Dermis microvascular lymphatic vessel endothelial cell (primary cell): ENCODE results near the gene DEGS2. TPM values are rescaled to one million over a fixed set of nuclear protein-coding genes. Genes with fewer than 3 reads are reported as not detected.

Experiments
- DNase-seq, 2 donors: peaks; one replicate each; pipeline versions ENCODE4 v3.0.0 to v3.0.0-alpha.2; 2010; ENCODE audit warnings: low read depth in 2 of 2
- total RNA-seq: library from RNA; depleted of rRNA; stranded (reverse); fragments of >200 nt; gene quantifications from 2 replicates; pipeline ENCODE4 v1.2.1, GENCODE V29; 2014

Gene DEGS2
- total RNA-seq, 1 donor from 2014 or later = 0.26 TPM

GRCh38 chr14:100132903-100133510 lies 26.4 kb downstream of the DEGS2 start:
- no peak for DNase-seq

GRCh38 chr14:100132161-100132902 lies 27.1 kb downstream of the DEGS2 start:
- no peak for DNase-seq

- DNase-seq = no peak
Observed at GRCh38 chr14:100131181-100131580, 28.3 kb downstream of the DEGS2 start.

- no peak for DNase-seq
Observed at GRCh38 chr14:100130521-100130920, 28.9 kb downstream of the DEGS2 start.

DNA sequence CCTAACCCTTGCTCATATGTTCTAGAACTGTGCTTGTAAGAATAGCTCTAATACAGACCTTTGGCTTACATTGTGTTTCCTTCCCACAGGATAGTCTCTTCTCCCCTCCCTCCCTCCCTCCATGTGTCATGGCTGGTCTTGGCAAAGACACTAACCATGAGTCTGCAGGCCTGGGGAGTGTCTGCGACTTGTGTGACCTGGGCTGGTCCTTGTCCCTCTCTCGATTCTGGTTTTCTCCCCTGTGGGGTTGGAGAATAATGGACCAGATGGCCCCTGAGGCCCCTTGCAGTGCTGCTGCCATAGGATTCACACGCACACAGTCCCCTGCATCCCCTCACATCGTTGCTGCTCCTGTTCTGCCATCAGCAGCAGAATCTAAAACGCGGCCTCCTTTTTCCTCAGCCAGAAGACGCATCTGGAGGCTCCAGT lies 30.3 kb downstream of the DEGS2 start:
- peak in 1 of 2 donors; percentile 52 for DNase-seq

DNA sequence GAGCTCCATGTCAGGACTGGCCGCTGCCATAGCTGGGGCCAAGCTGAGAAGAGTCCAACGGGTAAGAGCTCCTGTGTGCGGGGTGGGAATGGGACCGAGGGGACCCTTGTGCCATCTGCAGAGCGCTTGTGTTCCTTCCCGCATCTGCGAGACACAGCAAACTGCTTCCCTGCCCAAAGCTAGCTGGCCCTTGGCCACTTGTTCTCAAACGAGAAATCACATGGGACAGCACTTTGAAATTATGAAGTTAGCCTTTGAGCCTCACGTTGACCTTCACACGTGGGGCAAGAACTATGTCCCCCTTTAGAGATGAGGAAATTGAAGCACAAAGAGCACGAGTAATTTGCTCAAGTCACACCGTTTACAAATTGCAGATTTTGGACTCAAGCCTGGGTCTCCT lies 30.8 kb downstream of the DEGS2 start:
- DNase-seq = no peak

DNA sequence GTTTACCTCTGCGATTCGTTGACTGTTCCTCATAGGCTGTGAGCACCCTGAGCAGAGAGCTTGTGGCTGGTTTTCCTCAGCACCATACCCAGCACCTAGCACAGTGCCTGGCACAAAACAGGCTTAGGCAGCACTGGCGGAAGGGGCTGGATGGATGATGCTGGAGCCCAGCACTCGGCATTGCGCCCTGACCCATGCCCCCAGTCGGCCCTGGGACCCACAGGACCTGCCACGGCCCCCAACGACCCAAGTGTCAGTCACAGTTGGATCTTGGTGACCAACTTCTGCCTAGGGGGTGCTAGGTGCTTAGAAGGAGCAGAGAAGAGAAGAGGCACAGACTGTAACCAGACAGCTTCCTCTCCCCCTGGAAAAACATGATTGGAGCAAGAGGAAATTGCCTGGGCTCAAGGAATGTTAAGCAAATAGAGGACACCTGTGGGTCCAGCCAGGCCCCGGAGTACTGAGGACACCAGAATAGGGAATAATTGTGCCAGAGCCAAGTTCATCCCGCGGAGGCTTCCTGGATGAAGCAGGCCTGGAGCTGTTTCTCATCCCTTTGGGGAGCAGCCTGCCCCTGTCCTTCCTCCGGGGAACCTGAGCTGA lies 31.5 kb downstream of the DEGS2 start:
- peak in 1 of 2 donors; percentile 55 for DNase-seq

- no peak for DNase-seq
Observed at GRCh38 chr14:100126401-100126800, 33.0 kb downstream of the DEGS2 start.

DNA sequence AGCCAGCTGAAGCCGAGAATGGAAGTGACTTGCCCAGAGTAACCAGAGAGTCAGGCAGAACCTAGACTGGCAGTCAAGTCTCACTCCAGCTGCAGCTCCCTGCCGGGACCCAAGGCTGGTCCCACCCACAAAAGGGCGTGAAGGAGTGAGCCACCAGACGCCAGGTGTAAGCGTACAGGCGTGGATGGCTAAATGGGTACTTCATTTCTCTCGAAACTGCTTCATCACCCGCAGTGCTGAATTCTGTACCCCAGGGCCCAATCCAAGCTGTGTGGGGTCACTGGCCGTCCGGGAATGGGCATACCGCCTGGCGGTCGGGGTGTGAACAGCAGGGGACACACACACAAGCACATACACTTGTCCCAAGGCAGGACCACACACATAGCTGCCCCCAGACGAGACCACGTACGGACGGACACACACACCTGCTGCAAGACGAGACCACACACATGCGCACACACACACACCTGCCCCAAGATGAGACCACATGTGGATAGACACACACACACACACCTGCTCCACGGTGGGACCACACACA lies 34.8 kb downstream of the DEGS2 start:
- DNase-seq = no peak

DNA sequence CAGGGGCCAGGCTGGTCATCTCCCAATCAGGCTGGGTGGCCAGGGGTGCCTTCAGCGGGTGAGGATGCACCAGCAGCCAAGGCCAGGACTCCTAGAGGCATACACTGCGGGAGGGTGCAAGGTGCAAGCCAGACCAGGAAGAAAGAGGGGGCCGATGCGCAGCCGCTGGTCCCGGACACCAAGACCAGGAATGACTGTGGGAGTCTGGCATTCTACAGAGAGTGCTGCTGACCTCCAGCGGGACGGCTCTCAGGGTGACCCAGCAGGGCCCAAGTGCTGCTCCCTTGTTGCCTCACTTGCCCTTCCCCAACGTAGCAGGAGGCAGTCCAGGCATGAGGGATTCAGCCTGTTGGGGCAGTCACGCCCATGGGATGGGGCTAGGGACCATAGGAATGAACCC lies 35.8 kb downstream of the DEGS2 start:
- no peak for DNase-seq

- no peak for DNase-seq
Observed at GRCh38 chr14:100122481-100123223, 36.8 kb downstream of the DEGS2 start.

DNA sequence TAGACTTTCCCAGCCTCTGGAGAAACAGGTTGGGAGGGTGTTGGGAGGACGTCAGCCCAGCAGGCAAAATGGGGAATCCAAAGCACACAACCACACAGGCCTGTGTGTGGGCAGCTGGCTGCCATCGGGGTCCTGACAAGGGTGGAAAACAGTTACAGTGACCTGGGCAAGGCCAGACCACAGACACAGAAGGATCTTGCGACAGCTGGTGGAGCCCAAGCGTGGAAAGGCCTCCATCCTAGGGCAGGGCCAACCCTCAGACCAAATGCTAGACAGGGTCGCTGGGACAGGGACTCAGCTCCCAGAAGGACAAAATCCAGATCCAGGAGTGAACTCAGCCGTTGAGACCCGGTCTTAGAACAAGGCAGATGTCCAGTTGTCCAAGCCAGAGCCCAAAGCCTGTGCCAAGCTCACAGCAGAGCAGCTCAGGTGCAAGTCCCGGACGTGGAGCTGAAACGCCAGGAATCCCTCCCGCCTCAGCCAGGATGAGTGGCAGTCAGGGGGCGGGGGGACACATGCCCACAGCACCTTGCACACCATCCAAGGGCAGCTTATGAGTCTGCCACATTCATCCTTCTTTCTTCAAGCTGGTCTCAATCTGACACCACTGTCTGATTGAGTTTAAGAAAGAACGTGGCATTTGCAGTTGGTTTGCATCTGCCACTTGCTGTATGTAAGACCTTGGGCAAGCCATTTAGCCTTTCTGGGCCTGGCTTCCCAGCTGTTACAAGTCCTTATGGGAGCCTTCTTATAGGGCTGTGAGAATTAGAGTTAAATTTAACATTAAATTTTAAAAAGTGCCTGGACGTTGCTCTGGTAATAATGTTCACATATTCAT lies 37.6 kb downstream of the DEGS2 start:
- no peak for DNase-seq

DNA sequence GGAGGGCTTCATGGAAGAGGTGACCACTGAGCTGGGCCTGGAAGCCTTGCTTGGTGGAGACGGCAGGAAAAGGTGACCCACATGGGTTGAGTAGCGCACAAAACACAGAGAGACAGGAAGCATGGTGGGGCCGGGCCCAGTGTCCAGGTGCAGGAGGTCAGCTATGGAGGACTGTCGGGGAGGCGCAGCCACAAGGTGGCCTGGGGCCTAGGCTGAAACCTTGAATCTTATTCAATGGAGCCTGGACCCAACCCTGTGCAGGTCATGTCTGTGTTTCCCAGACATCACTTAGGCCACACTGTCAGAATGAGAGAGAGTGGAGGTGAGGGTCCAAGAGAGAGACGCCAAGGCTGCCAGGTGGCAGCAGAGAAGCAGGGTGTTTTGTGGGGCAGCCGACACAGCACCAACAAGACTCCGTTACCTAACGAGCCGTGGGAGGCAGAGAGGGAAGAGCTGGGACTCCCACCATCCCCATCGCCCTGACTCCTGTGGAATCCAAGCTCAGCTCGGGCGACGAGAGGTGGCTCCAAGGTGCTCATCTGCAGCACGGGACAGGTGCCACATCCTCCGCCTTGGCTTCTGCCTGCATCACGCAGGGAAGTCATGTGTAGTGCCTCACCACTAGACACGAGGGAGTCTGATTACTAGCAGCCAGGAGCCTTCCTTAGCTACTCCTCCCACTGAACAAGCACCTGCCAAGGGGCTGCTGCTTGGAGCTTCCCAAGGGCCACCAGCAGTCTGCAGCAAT lies 38.7 kb downstream of the DEGS2 start:
- no peak for DNase-seq

- DNase-seq = no peak
Observed at GRCh38 chr14:100119251-100119650, 40.2 kb downstream of the DEGS2 start.

- DNase-seq = no peak
Observed at GRCh38 chr14:100118396-100119011, 40.9 kb downstream of the DEGS2 start.

GRCh38 chr14:100117633-100118395 lies 41.6 kb downstream of the DEGS2 start:
- DNase-seq = no peak

- DNase-seq = no peak
Observed at GRCh38 chr14:100117026-100117425, 42.4 kb downstream of the DEGS2 start.

DNA sequence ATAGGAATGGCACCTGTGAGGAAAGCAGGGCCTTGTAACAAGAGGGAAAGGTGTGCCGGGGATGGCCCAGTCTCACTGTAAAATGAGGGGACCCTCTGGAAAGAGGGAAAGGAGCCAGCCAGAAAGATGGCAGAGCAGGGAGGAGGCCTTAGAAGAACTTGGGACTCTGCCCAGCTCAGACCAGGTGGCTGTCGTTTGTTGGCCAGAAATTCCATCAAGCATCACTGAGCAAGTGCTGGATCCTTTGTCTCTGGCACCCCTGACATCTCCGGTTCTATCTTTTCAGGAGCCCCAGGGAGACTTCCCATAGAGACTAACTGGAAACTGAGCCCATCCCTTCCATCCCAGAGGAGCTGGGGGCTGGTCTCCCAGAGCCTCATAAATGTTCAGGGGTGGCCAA lies 43.3 kb downstream of the DEGS2 start:
- DNase-seq = no peak

- DNase-seq = no peak
Observed at GRCh38 chr14:100115726-100116125, 43.7 kb downstream of the DEGS2 start.
